H9 (cell line): Measurements from ENCODE around the gene LINS1. TPM values are rescaled to one million over a fixed set of nuclear protein-coding genes. Genes with fewer than 3 reads are reported as not detected.

ENCODE experiments used
- DNase-seq: peaks from one replicate; pipeline ENCODE4 v3.0.0-alpha.2; 2017
- H2AFZ ChIP-seq: one replicate; pipeline ENCODE4 v1.6.1; 2013; ENCODE audit warnings: mild to moderate bottlenecking, low read length, control low read depth, moderate library complexity
- H2AK5ac ChIP-seq: 2 replicates; pipeline ENCODE4 v1.6.1; 2013; ENCODE audit warnings: low read length, control low read depth, mixed read lengths; ENCODE audit not compliant: insufficient read length
- H2BK120ac ChIP-seq: one replicate; pipeline ENCODE4 v1.6.1; 2013; ENCODE audit warnings: low read depth, mild to moderate bottlenecking, low read length, control low read depth, inconsistent platforms; ENCODE audit not compliant: poor library complexity, severe bottlenecking
- H2BK12ac ChIP-seq: 2 replicates; pipeline ENCODE4 v1.6.1; 2013; ENCODE audit warnings: low read length, control low read depth, mixed read lengths, low read depth; ENCODE audit not compliant: insufficient read length
- H2BK15ac ChIP-seq: 2 replicates; pipeline ENCODE4 v1.6.1; 2013; ENCODE audit warnings: low read depth, low read length, control low read depth
- H2BK20ac ChIP-seq: one replicate; pipeline ENCODE4 v1.6.1; 2013; ENCODE audit warnings: low read depth, mild to moderate bottlenecking, low read length, control low read depth, inconsistent platforms; ENCODE audit not compliant: poor library complexity, severe bottlenecking
- H2BK5ac ChIP-seq: 2 replicates; pipeline ENCODE4 v1.6.1; 2013; ENCODE audit warnings: low read length, control low read depth, mixed read lengths; ENCODE audit not compliant: insufficient read length
- H3K14ac ChIP-seq: 2 replicates; pipeline ENCODE4 v1.6.1; 2013; ENCODE audit warnings: low read length, control low read depth; ENCODE audit not compliant: insufficient read depth
- H3K18ac ChIP-seq: 2 replicates; pipeline ENCODE4 v1.6.1; 2013; ENCODE audit warnings: low read depth, mild to moderate bottlenecking, mixed read lengths, low read length, control low read depth; ENCODE audit not compliant: insufficient read length
- H3K23ac ChIP-seq: 2 replicates; pipeline ENCODE4 v1.6.1; 2013; ENCODE audit warnings: low read length, control low read depth, mixed read lengths, low read depth; ENCODE audit not compliant: insufficient read length
- H3K23me2 ChIP-seq: 2 replicates; pipeline ENCODE4 v1.6.1; 2013; ENCODE audit warnings: low read depth, mild to moderate bottlenecking, mixed read lengths, low read length, control low read depth; ENCODE audit not compliant: insufficient read length, poor library complexity, severe bottlenecking
- H3K27ac ChIP-seq: 2 replicates; pipeline ENCODE4 v1.5.1; 2013; ENCODE audit warnings: low read length, control low read depth, mixed read lengths, low read depth; ENCODE audit not compliant: insufficient read length
- H3K27me3 ChIP-seq: 2 replicates; pipeline ENCODE4 v1.6.1; 2013; ENCODE audit warnings: low read length, control low read depth, inconsistent platforms; ENCODE audit not compliant: insufficient read depth
- H3K4ac ChIP-seq: 2 replicates; pipeline ENCODE4 v1.6.1; 2013; ENCODE audit warnings: low read depth, mild to moderate bottlenecking, control low read depth, inconsistent platforms, low read length, moderate library complexity
- H3K4me1 ChIP-seq: 2 replicates; pipeline ENCODE4 v1.6.1; 2013; ENCODE audit warnings: low read length, control low read depth, inconsistent platforms; ENCODE audit not compliant: insufficient read depth
- H3K4me2 ChIP-seq: 2 replicates; pipeline ENCODE4 v1.6.1; 2013; ENCODE audit warnings: low read length, control low read depth, mixed read lengths; ENCODE audit not compliant: insufficient read length, insufficient read depth
- H3K56ac ChIP-seq: 2 replicates; pipeline ENCODE4 v1.6.1; 2013; ENCODE audit warnings: low read depth, mild to moderate bottlenecking, mixed read lengths, low read length, control low read depth; ENCODE audit not compliant: insufficient read length
- H3K79me1 ChIP-seq: 2 replicates; pipeline ENCODE4 v1.6.1; 2013; ENCODE audit warnings: low read depth, mild to moderate bottlenecking, moderate library complexity, low read length, control low read depth, inconsistent platforms; ENCODE audit not compliant: insufficient read depth, poor library complexity, severe bottlenecking
- H3K79me2 ChIP-seq: 2 replicates; pipeline ENCODE4 v1.6.1; 2013; ENCODE audit warnings: low read length, control low read depth, inconsistent platforms; ENCODE audit not compliant: insufficient read depth
- H3K9ac ChIP-seq: 2 replicates; pipeline ENCODE4 v1.6.1; 2013; ENCODE audit warnings: low read length, control low read depth, mixed read lengths; ENCODE audit not compliant: insufficient read length; ENCODE audit errors: extremely low read depth
- H3K9me3 ChIP-seq: one replicate; pipeline ENCODE4 v1.6.1; 2013; ENCODE audit warnings: low read depth, low read length, inconsistent platforms; ENCODE audit not compliant: control insufficient read depth
- H3T11ph ChIP-seq: one replicate; pipeline ENCODE4 v1.6.1; 2013; ENCODE audit warnings: mild to moderate bottlenecking, low read length, control low read depth, inconsistent platforms
- H4K20me1 ChIP-seq: one replicate; pipeline ENCODE4 v1.6.1; 2013; ENCODE audit not compliant: control insufficient read depth, insufficient read length, insufficient read depth
- H4K5ac ChIP-seq: 2 replicates; pipeline ENCODE4 v1.6.1; 2013; ENCODE audit warnings: low read depth, mild to moderate bottlenecking, mixed read lengths, low read length, control low read depth; ENCODE audit not compliant: insufficient read length
- H4K8ac ChIP-seq: replicated peaks from 2 replicates; pipeline ENCODE4 v1.6.1; 2013; ENCODE audit warnings: low read length, control low read depth, mixed read lengths, low read depth; ENCODE audit not compliant: insufficient read length
- H4K91ac ChIP-seq: 2 replicates; pipeline ENCODE4 v1.6.1; 2013; ENCODE audit warnings: low read depth, mild to moderate bottlenecking, moderate library complexity, mixed read lengths, low read length, control low read depth; ENCODE audit not compliant: insufficient read length
- H3K27ac Mint-ChIP-seq, 3 experiments: 2 replicates in 2 of 3; 3 replicates in 1 of 3; pipeline ENCODE4 v1.8.0; 2020 to 2021; ENCODE audit warnings: mixed read lengths in 3 of 3, mild to moderate bottlenecking in 1 of 3, moderate library complexity in 1 of 3
- H3K27me3 Mint-ChIP-seq: 2 replicates; pipeline ENCODE4 v1.8.0; 2021; ENCODE audit warnings: low read depth, mild to moderate bottlenecking, moderate library complexity, mixed read lengths
- H3K36me3 Mint-ChIP-seq, 3 experiments: 2 replicates in 2 of 3; 3 replicates in 1 of 3; pipeline ENCODE4 v1.8.0; 2020 to 2021; ENCODE audit warnings: low read depth in 3 of 3, mixed read lengths in 3 of 3; ENCODE audit not compliant: insufficient read depth in 1 of 3
- H3K4me1 Mint-ChIP-seq, 2 experiments: 2 replicates each; pipeline ENCODE4 v1.8.0; 2020; ENCODE audit warnings: mixed read lengths in 2 of 2
- H3K4me3 Mint-ChIP-seq, 2 experiments: 2 replicates in 1 of 2; 3 replicates in 1 of 2; pipeline ENCODE4 v1.8.0; 2020 to 2021; ENCODE audit warnings: mild to moderate bottlenecking in 2 of 2, mixed read lengths in 2 of 2, moderate library complexity in 1 of 2
- H3K9me3 Mint-ChIP-seq, 2 experiments: 2 replicates in 1 of 2; 3 replicates in 1 of 2; pipeline ENCODE4 v1.8.0; 2020; ENCODE audit warnings: mild to moderate bottlenecking in 2 of 2, mixed read lengths in 2 of 2, moderate library complexity in 1 of 2
- WGBS: extraction: QIAGEN DNeasy Blood & Tissue Kit; methylation state at CpG from one replicate; pipeline ENCODE4 v1.1.7; 2013; ENCODE audit warnings: missing lambda C conversion rate, low lambda C conversion rate, mixed read lengths; ENCODE audit not compliant: insufficient read length; ENCODE audit errors: extremely low coverage; 5-methylcytosine and 5-hydroxymethylcytosine counted together
- total RNA-seq: library from RNA; stranded (reverse); gene quantifications from 2 replicates; pipeline ENCODE4 v1.2.1, GENCODE V29; 2021
- TF ChIP-seq, protein P1 (sequence below): fragments of 200-600 bp; sonication (generic); conservative IDR thresholded peaks from 3 replicates; pipeline ENCODE4 v1.8.0; 2021; ENCODE audit warnings: antibody characterized with exemption, mild to moderate bottlenecking

The LINS1 gene
- total RNA-seq, 1 experiment from 2014 or later, result 8.8 TPM

DNA sequence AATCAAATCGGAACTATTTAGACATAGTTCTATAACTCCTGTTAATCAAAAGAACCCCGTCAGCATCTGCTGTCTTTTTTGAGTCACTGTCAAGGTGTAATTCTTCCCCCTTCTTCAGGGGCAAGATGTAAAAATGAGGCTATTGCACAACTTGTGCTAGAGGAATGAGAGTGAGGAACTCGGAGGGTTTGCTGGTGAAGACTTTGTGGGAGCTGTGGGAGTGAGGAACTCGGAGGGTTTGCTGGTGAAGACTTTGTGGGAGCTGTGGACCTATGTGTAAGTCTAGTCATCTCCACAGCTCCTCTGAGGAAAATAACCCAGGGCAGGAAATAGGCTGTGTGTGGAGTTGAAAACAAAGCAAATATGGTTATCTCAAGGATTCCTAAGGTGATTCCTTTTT lies 70.8 kb downstream of the LINS1 start:
- no peak overlapping the region for H3T11ph ChIP-seq
- no peaks in the 10 kb centered on the region for H4K20me1 ChIP-seq
- TF ChIP-seq, protein P1, sequence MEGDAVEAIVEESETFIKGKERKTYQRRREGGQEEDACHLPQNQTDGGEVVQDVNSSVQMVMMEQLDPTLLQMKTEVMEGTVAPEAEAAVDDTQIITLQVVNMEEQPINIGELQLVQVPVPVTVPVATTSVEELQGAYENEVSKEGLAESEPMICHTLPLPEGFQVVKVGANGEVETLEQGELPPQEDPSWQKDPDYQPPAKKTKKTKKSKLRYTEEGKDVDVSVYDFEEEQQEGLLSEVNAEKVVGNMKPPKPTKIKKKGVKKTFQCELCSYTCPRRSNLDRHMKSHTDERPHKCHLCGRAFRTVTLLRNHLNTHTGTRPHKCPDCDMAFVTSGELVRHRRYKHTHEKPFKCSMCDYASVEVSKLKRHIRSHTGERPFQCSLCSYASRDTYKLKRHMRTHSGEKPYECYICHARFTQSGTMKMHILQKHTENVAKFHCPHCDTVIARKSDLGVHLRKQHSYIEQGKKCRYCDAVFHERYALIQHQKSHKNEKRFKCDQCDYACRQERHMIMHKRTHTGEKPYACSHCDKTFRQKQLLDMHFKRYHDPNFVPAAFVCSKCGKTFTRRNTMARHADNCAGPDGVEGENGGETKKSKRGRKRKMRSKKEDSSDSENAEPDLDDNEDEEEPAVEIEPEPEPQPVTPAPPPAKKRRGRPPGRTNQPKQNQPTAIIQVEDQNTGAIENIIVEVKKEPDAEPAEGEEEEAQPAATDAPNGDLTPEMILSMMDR, result no peak
- Mint-ChIP-seq H3K4me3 (no peak overlapping the region), H3K27ac (no peak overlapping the region), H3K27me3 (peaks cover 2% of the 10 kb centered on the region), H3K36me3 (no peaks in the 10 kb centered on the region), H3K9me3 (no peaks in the 10 kb centered on the region), H3K4me1 (no peaks in the 10 kb centered on the region)
- H4K91ac ChIP-seq, result no peak overlapping the region
- no peak overlapping the region for H3K9ac ChIP-seq
- H4K8ac ChIP-seq, result no peak overlapping the region
- H3K56ac ChIP-seq, result no peak overlapping the region
- no peak overlapping the region for H3K4ac ChIP-seq
- H2BK20ac ChIP-seq, result no peak overlapping the region
- H3K4me2 ChIP-seq, result no peak overlapping the region
- no peak for DNase-seq
- H2BK12ac ChIP-seq, result no peak overlapping the region
- H3K79me1 ChIP-seq, result no peaks in the 10 kb centered on the region
- no peak overlapping the region for H3K18ac ChIP-seq
- H3K9me3 ChIP-seq, result no peaks in the 10 kb centered on the region
- no peaks in the 10 kb centered on the region for H3K23me2 ChIP-seq
- no peak overlapping the region for H2AK5ac ChIP-seq
- no peak overlapping the region for H3K14ac ChIP-seq
- H4K5ac ChIP-seq, result no peak overlapping the region
- no peaks in the 10 kb centered on the region for H3K4me1 ChIP-seq
- H2AFZ ChIP-seq, result no peak overlapping the region
- no CpG with 5 or more reads among the region's 4 CpGs for WGBS
- no peak overlapping the region for H3K23ac ChIP-seq
- no peak overlapping the region for H2BK15ac ChIP-seq
- no peak overlapping the region for H2BK120ac ChIP-seq
- no peak overlapping the region for H2BK5ac ChIP-seq
- H3K27ac ChIP-seq, result no peak overlapping the region
- H3K79me2 ChIP-seq, result no peaks in the 10 kb centered on the region
- H3K27me3 ChIP-seq, result no peaks in the 10 kb centered on the region
